ENCODE results near the gene PMEPA1.

- TF ChIP-seq CTCF (conservative IDR thresholded peaks at IDR 0.05): no peak
- no peak for TF ChIP-seq EZH2 (IDR thresholded peaks at IDR 0.05; ENCODE audit: low read depth)
These were observed 58.9 kb downstream of the PMEPA1 start for GRCh38 chr20:57650756-57651483.
